Ascending aorta (tissue), 2 donors: Measurements from ENCODE around the gene SEC61A1. TPM values are rescaled to one million over a fixed set of nuclear protein-coding genes. Genes with fewer than 3 reads are reported as not detected.

ENCODE experiments used
- DNase-seq, 2 donors: peaks; one replicate each; pipeline ENCODE4 v3.0.0-alpha.2; 2019; ENCODE audit warnings: low spot score in 2 of 2
- H3K27ac ChIP-seq, 2 donors: fragments of 200-600 bp; sonication (generic); one replicate each; pipeline ENCODE4 v1.5.1; 2016 to 2017; ENCODE audit warnings: mild to moderate bottlenecking in 1 of 2
- H3K27me3 ChIP-seq: fragments of 200-600 bp; sonication (generic); one replicate; pipeline ENCODE4 v1.5.1; 2017
- H3K36me3 ChIP-seq, 2 donors: fragments of 200-600 bp; sonication (generic); one replicate each; pipeline ENCODE4 v1.5.1; 2016
- H3K4me1 ChIP-seq, 2 donors: fragments of 200-600 bp; sonication (generic); one replicate each; pipeline ENCODE4 v1.5.1; 2016 to 2017; ENCODE audit warnings: mild to moderate bottlenecking in 1 of 2
- H3K4me3 ChIP-seq, 2 donors: fragments of 200-600 bp; sonication (generic); one replicate each; pipeline ENCODE4 v1.5.1; 2016 to 2017; ENCODE audit warnings: mild to moderate bottlenecking in 1 of 2
- H3K9me3 ChIP-seq, 2 donors: fragments of 200-600 bp; sonication (generic); one replicate each; pipeline ENCODE4 v1.5.1; 2016
- intact Hi-C: fragments of 100-400 bp; cut with DNase I; formaldehyde crosslinking; loops from one replicate; pipeline ENCODE4 v1.15.1; 2023
- total RNA-seq: library from RNA; depleted of rRNA; stranded (reverse); fragments of >200 nt; gene quantifications from one replicate; pipeline ENCODE4 v1.1.0, GENCODE V29; 2016
- TF ChIP-seq, protein P1 (sequence below), 3 experiments: fragments of 200-600 bp in 2 of 3; fragments of 450-650 bp in 1 of 3; sonication (generic) in 2 of 3; IDR thresholded peaks; one replicate each; pipeline ENCODE4 v1.5.1; 2016 to 2019; ENCODE audit warnings: antibody characterized with exemption in 3 of 3, mild to moderate bottlenecking in 1 of 3, moderate library complexity in 1 of 3

The SEC61A1 gene
- total RNA-seq, 1 donor from 2014 or later = 193 TPM

DNA sequence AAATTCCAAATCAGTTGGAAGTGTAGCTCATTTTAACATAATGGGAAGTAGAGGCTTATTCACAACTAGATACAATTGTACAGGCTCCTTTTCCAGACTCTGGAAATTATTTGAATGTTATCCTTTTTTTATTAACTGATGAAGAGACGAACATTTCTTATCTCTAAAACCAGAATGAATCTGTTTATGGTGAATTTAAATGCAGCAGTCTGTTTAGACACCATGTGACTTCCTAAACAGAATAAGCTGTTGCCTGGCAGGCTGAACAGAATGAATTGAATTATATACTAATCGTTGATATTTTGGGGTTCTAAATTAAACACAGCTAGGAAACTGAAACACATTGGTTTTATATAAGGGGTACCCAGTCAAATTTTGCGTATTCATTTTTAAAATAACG lies 4.0 kb downstream of the SEC61A1 start:
- Histone ChIP-seq H3K4me1 (peaks cover 15 to 24% of the 10 kb centered on the region in 2 donors), H3K36me3 (peaks cover 43 to 63% of the 10 kb centered on the region in 2 donors), H3K9me3 (no peaks in the 10 kb centered on the region), H3K27me3 (no peaks in the 10 kb centered on the region), H3K27ac (no peak overlapping the region), H3K4me3 (no peak overlapping the region)
- DNase-seq = no peak
- intact Hi-C loops = no loop called here
- TF ChIP-seq, protein P1, sequence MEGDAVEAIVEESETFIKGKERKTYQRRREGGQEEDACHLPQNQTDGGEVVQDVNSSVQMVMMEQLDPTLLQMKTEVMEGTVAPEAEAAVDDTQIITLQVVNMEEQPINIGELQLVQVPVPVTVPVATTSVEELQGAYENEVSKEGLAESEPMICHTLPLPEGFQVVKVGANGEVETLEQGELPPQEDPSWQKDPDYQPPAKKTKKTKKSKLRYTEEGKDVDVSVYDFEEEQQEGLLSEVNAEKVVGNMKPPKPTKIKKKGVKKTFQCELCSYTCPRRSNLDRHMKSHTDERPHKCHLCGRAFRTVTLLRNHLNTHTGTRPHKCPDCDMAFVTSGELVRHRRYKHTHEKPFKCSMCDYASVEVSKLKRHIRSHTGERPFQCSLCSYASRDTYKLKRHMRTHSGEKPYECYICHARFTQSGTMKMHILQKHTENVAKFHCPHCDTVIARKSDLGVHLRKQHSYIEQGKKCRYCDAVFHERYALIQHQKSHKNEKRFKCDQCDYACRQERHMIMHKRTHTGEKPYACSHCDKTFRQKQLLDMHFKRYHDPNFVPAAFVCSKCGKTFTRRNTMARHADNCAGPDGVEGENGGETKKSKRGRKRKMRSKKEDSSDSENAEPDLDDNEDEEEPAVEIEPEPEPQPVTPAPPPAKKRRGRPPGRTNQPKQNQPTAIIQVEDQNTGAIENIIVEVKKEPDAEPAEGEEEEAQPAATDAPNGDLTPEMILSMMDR (IDR thresholded peaks at IDR 0.05) = no peak

DNA sequence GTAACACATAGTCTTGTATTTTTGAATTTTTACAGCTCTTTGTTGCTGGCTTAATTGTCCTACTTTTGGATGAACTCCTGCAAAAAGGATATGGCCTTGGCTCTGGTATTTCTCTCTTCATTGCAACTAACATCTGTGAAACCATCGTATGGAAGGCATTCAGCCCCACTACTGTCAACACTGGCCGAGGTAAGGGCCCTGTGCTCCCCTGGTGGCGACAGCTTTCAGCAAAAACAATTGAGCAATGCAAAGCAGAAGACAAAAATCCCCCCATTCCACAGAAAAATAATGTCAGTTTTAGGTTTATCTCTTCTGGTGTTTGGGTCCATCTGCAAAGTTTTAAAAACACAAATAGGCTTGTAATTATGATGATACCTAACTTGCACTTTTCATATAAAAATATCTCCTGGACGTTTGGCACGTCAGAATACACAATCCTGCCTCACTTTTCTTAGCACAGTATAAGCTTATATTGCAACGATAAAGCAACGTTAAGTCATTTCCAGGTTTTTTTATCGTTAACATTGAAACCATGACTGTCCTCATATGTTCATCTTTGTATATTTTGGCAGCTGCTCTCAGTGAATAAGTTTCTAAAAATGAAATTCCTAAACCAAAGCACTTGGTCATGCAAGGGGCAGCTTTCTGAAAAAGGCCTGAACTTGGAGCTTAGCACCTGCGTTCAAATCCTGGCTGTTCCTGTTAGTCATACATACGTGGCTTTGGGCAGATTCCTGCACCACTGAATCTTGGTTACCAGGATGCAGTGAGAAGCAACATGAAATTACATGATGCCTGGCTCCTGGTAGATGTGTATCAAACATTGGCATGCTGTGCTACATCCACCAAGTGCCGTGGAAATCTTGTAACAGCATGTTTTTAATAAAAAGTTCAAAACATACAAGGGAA lies 8.5 kb downstream of the SEC61A1 start:
- no peaks in the 10 kb centered on the region for H3K4me1 ChIP-seq
- DNase-seq = no peak
- TF ChIP-seq, protein P1 (IDR thresholded peaks at IDR 0.05) = no peak
- H3K9me3 ChIP-seq = no peaks in the 10 kb centered on the region
- intact Hi-C loops = no loop called here
- no peak overlapping the region for H3K4me3 ChIP-seq
- H3K27ac ChIP-seq = no peak overlapping the region
- H3K36me3 ChIP-seq = peaks cover 84 to 96% of the 10 kb centered on the region in 2 donors
- H3K27me3 ChIP-seq = no peaks in the 10 kb centered on the region

DNA sequence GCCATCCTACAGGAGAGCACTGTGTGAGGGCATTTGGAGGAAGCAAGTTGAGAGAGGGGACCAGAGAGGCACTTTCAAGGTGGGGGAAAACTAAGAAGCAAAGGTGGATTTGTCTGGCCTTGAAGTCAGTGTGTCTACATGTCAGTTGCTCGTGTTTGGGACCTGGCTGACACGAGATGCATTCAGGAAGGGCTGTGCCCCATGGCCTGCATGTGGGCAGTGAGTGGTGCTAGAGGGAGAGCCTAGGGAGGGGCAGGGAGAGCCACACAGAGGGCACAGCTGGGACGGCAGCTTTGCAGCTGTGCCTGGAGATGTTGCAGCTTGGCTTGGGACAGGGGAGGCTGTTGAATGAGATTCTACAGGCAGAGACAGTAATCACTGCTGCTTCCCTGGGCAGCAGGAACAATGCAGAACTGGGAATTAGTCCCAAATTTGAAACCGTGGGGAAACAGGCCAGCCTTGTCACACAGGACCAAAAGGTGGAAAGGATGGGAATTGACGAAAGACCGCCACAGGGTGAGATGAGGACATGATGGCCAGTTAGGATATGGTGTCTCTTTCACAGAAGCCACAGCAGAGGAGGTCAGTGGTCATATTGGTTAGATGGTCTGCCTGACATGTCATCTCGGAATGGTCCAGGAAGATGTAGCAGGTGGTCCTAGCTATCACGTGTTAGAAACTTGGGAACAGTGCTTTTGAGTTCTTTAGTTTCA lies 10.0 kb downstream of the SEC61A1 start:
- peaks cover 88 to 97% of the 10 kb centered on the region in 2 donors for H3K36me3 ChIP-seq
- intact Hi-C loops = no loop called here
- TF ChIP-seq, protein P1 (IDR thresholded peaks at IDR 0.05) = no peak

DNA sequence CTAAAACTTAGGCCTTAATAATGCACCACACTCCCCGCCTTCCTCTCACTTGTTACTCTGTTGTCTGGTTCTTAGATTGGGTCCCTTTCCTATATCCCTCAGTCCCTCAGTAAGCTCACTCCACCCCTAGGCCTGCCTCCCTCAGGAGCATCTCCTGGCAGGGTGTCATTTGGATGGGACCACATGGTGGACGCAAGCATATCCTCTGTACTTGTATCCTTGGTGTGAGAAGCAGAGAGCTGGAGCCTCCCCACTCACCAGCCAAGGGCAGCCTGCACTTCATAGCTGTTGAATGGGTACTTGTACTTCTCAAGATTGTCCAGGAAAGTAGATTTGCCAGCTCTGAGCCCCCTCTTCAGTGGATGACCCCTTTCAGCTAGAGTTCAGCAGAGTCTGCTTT lies 11.6 kb downstream of the SEC61A1 start:
- Histone ChIP-seq H3K27me3 (no peaks in the 10 kb centered on the region), H3K9me3 (no peaks in the 10 kb centered on the region), H3K4me1 (no peaks in the 10 kb centered on the region), H3K4me3 (no peak overlapping the region), H3K27ac (no peak overlapping the region), H3K36me3 (peaks cover 96 to 100% of the 10 kb centered on the region in 2 donors)
- TF ChIP-seq, protein P1 (IDR thresholded peaks at IDR 0.05) = no peak
- intact Hi-C loops = no loop called here
- DNase-seq = no peak

More for the DNA sequence above, 10.0 kb downstream of the SEC61A1 start:
- Histone ChIP-seq H3K4me3 (no peak overlapping the region), H3K4me1 (no peaks in the 10 kb centered on the region), H3K9me3 (no peaks in the 10 kb centered on the region), H3K27ac (no peak overlapping the region), H3K27me3 (no peaks in the 10 kb centered on the region)
- no peak for DNase-seq

DNA sequence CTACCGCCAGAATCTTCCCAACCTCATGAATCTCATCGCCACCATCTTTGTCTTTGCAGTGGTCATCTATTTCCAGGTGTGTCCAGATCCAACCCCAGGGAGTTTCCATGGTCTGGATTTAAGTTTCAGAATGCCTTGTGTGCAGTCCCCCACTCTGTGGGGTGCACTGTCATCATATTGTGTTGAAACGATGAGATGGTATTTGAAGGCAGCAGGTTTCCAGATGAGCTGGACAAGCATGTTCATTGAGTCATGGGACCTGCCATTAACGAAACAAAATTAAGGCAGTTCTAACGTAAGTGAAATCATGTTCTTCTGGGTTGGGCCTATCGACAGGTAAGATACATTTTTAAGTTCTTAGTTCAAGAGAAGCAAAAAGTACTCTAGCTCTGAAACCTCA lies 12.7 kb downstream of the SEC61A1 start:
- DNase-seq = no peak
- H3K27me3 ChIP-seq = no peaks in the 10 kb centered on the region
- no peaks in the 10 kb centered on the region for H3K9me3 ChIP-seq
- no peak overlapping the region for H3K27ac ChIP-seq
- no peaks in the 10 kb centered on the region for H3K4me1 ChIP-seq
- intact Hi-C loops = no loop called here
- no peak overlapping the region for H3K4me3 ChIP-seq
- TF ChIP-seq, protein P1 (IDR thresholded peaks at IDR 0.05) = no peak
- H3K36me3 ChIP-seq = peaks cover 97 to 100% of the 10 kb centered on the region in 2 donors
